Stimulated activated CD8-positive, alpha-beta memory T cell treated with anti-CD3 and anti-CD28 coated beads, Interleukin-15, amount 100 ng/mL, for 4 hours (primary cell): ENCODE results near the gene IFFO2.
"Not testable (repeated sequence)": the region's sequence is repeated elsewhere in the genome, so short reads cannot be mapped to it uniquely, and the experiment has no call there.

Experiments
- DNase-seq, 2 donors: peaks; one replicate each; pipeline ENCODE4 v3.0.0-alpha.2; 2020; ENCODE audit warnings: low read depth in 2 of 2

Gene IFFO2

GRCh38 chr1:18893120-18893519 is 63.4 kb downstream of the IFFO2 start:
- no peak for DNase-seq

- not testable (repeated sequence) for DNase-seq
These were observed 64.6 kb downstream of the IFFO2 start for GRCh38 chr1:18891858-18892257.

GRCh38 chr1:18891426-18891780 is 65.1 kb downstream of the IFFO2 start:
- no peak for DNase-seq

GRCh38 chr1:18890706-18891425 is 65.6 kb downstream of the IFFO2 start:
- no peak for DNase-seq

- no peak for DNase-seq
These were observed 70.5 kb downstream of the IFFO2 start for GRCh38 chr1:18886003-18886335.

DNA sequence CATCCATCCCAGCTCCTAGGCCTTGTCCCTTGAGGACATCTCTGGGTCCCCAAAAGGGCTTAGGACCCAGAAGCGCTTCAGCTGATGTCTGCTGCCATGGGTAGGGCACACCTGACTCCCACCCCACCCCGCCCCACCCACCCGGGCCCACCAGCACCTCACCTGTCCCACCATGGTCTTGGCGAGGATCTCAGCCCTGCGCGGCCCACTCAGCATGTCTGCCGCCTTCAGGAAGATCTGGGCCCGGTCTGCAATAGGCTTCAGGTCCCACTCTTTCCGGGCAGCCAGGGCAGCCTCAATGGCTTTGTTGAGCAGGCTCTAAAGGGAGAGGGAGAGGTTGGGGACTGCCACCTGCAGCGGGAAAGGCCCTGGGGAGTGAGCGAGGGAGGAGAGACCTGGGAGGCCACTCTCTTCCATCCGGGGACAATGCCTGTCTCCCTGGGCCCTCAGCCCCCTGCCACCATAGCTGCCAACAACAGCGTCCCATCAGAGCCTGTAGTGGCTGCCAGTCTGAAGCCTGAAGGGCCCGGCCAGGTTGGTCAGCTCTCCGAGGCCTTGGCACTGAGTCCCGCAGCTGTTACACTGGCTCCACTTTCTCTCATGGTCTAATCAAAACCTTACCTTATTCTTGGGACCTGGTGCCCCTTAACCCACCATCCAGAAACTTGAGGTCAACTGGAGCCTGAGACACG is 71.0 kb downstream of the IFFO2 start:
- DNase-seq, result no peak

DNA sequence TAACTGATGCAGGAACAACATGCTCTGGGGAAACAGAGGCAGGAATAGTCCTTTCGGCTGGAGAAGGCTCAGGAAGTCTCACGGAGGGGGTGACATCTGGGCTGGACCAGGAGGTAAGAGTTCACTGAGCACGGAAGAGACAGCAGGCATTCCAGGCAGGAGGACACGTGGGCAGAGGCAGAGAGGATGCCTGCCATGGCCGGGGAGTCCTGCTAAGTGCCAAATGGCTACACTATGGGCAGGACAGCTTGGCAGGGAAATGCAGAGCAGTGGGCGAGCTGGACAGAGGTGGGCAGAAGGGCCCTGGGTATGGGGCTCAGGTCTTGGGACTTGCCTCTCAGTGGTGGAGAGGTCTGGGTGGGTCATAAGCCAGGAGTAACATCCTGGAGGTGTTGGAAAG is 71.7 kb downstream of the IFFO2 start:
- DNase-seq, result no peak

- no peak for DNase-seq
These were observed 72.1 kb downstream of the IFFO2 start for GRCh38 chr1:18884419-18884717.

DNA sequence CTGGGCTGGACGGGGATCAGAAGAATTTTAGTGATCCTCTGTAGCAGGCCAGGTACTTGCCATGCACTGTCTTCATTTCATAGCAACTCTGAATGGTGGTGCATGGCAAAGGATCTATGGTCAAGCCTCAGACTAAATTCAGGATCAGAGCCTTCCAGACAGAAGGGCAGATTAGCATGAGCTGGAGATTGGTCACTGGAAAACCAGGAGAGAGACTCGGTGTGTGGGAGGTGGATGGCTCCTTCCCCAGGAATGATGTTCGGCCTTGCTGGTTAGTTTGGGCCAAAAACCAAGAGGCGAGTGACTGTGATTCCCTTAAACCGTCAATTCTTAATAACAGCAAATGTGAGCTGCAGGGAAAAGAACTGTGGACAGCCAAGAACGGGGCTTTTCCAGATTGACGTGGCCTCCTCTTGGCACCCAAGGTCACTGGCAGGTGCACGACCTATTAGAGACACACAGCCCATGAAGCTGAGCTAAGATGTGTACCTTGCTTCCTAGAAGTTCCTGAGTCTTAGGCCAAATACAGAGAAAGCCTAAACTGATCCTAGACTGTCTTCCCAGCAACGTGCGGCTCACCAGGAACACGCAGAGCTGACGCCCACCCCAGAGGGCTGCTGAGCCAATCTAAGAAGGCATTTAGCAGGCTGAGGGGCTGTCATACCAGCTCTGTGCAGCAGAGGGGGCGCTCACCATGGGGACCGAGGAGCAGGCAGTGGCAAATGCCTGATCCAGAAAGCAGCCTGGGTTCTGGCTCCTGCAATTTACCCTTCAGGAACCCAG is 72.6 kb downstream of the IFFO2 start:
- peak; percentile 22 to 49 for DNase-seq

DNA sequence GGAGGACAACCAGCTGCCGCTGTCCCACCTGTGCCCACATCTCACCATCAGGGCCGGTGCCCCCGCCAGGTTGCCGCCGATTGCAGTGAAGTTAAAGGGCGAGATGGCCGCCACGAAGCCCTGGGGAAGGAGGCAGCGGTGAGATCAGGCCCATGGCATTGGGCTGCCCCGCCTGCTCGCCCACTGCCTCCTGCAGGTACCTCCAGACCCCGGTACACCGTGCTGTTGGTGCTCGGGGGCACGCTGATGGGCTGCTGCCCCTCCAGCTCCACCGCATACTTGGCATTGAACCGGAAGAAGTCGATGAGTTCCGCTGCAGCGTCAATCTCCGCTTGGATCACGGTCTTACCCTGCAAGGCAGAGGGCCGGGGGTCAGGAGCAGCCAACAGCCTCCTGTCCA is 73.4 kb downstream of the IFFO2 start:
- DNase-seq, result no peak

GRCh38 chr1:18882486-18882885 is 74.0 kb downstream of the IFFO2 start:
- no peak for DNase-seq

DNA sequence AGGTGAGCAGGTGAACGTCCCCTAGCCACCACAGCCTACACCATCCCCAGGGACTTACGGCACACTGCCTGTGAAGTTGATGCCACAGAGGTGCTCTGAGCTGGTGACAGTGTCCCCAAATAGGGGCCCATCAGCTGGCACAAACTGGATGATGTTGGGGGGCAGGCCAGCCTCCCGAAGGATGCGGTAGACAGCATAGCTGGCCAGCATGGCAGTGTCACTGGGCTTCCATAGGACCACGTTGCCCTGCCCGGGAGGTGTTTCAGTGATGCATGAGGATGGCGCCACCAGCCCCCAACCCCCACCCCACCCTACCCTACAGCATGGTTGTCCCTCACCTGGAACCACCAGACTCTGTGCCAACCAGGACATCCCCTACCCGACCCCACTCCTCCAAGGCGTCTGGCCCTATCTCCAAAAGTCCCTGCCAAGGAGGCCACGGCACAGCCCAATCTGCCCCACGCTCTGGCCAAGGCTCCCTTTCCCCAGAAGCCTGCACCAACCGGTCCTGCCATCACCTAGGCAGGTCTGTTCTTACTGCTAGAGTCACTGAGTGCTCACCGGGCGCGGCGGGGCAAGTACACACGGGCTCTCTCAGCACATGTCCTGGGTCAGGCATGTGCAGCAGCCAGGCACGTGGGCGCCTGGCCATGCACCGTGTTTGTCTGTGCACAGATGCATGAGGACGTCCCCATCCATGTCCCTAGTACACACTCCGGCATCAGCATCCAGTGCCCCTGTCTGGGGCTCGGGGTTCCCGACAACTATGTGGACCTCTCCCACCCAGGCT is 74.6 kb downstream of the IFFO2 start:
- no peak for DNase-seq

GRCh38 chr1:18881164-18881563 is 75.3 kb downstream of the IFFO2 start:
- DNase-seq, result no peak

GRCh38 chr1:18880585-18880984 is 75.9 kb downstream of the IFFO2 start:
- DNase-seq, result no peak

DNA sequence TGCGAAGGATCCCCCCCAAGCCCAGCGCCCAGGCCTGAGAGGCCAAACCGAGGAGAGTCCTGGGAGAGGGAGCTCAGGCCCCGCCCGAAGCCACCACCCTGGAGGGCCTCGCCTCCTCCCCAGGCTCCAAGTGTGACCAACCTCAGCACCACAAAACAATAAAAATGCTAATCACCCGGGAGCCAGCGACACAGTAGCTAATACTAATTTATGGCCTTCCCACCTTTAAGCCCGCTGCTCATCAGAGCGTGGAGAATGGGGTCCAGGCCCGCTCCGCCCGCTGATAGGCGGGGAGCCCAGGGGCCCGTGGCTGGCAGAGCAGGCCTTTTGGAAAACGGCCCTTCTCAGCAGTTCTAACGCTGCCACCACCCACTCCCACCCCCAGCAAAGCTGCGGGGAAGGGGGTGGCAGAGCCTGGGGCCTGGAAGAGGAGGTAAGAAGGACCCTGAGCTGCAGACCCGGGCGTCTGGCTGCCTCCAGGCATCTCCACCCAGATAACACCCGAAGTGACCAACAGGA is 76.6 kb downstream of the IFFO2 start:
- DNase-seq, result no peak

DNA sequence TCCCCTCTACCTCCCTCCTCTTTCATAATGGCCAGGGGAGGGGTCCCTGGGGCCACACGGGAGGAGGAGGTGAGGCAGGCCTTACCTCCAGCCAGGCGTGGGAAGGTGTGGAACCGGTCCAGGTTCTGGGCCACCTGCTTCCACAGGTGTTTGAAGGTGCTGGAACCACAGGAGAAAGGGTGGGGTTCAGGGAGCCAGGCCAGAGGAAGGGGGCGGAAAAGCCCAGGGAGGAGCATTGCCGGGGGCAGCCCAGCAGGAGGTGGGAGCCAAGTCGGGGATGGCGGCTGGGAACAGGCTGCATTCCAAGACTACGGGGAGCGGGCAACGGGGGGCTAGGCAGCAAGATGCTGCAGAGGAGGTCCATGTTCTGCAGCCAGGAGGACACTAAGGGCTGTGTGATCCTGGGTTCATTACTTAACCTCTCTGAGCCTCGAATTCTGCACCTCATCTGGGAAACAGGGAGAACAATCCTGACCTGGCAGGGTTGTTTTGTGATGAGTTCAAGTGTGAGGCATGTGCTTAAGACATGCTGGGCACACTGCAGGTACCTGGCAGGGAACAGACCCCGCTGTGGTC is 77.2 kb downstream of the IFFO2 start:
- no peak for DNase-seq

DNA sequence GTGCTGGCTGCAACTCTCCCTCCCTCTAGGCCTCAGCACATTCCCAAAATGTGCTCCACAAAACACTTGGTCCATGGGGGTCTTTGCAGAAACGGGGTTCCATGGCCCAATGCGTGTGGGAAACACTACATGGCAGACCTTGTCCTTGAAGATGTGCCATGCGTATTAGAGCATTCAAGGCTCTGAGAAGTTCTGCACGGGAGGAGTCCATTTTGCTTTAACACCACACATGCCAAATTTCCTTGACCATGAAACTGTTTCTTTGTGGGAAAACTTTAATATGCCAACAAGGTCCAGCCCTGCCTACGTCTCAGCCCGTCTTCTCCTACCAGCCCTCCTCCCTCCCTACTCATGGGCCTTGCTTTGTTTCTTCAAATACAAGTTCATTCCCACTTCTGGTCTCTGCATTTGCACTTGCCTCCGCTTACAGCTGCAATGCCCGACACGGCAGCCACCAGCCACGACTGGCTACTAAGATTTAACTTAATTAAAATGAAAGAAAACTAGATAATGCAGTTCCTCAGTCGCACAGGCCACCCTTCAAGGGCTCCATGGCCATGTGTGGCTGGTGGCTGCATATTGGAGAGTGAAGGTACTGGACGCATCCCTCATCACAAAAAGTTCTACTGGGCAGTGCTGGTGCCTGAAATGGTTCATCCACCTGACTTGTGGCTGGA is 77.8 kb downstream of the IFFO2 start:
- DNase-seq, result no peak

DNA sequence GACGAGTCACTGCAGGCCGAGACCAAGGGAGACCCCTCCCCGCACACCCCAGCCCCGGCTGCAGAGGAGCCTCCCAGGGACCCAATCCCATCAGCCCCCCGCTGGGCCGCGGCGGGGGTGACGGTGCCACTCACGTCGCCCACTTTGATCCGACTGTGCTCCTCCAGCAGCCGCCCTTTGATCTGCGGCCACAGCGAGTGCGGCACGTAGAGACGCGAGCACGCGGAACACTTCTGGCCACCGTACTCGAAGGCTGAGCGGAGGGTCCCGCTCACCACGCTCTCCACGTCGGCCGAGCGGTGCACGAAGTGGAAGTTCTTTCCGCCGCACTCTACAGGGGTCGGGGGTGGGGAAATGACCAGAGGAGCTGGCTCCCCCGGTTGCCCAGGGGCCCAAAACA is 79.2 kb downstream of the IFFO2 start:
- DNase-seq, result no peak

- DNase-seq, result no peak
These were observed 80.3 kb downstream of the IFFO2 start for GRCh38 chr1:18876210-18876609.

GRCh38 chr1:18875796-18876128 is 80.7 kb downstream of the IFFO2 start:
- DNase-seq, result no peak

DNA sequence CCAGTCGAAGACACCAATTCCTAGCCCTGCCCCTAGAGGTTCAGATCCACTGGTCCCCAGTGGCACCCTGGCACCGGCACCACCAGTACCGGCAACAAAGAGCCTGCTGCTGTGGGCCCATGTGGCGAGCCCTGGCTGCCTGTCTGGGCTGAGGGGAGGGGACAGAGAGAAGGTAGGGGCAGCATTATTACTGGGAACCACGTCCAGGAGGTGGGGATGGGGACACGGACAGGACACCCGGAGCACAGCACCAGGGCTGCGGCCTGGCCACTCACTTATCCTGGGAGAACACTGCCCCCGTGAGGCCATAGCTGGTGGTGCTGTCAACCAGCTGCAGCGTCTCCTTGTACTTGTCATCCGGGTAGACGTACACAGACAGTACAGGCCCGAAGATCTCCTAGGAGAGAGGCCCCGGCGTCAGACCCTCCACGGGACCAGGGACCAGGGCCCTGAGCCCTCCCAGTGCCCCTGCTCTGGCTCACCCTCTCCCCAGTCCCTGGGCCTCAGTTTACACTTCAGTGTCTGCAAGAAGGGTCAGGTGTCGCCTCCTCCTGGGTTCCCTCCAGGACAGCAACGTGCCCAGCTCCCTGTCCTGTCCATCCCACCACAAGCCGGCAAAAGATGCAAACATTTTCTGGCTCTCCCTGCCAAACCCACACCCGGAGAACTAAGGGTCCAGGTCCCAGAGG is 81.2 kb downstream of the IFFO2 start:
- DNase-seq, result peak; percentile 7 to 36
